Caco-2 (cell line): ENCODE results near the gene KLRF1. TPM values are rescaled to one million over a fixed set of nuclear protein-coding genes. Genes with fewer than 3 reads are reported as not detected.

ENCODE experiments used
- BruUV-seq: library from RNA; stranded (reverse); fragments of 400-500 nt; replicated peaks from 2 replicates; lab custom pipeline; 2021; lab: Mats Ljungman, UMichigan
- CTCF ChIA-PET: fragments of 300-600 bp; sonication (Branson Sonifier 250); formaldehyde crosslinking; loops from one replicate; lab custom pipeline; 2022; ENCODE audit warnings: antibody characterized with exemption; lab: Charles Lee
- POLR2A ChIA-PET: fragments of 300-600 bp; sonication (Branson Sonifier 250); formaldehyde crosslinking; loops from one replicate; lab custom pipeline; 2022; ENCODE audit warnings: antibody characterized with exemption; lab: Charles Lee
- DNase-seq, 2 experiments: peaks; one replicate each; pipeline versions ENCODE4 v3.0.0 to v3.0.0-alpha.2; 2020 to 2022
- H3K27me3 ChIP-seq: replicated peaks from 2 replicates; pipeline ENCODE4 v1.6.0; 2011; ENCODE audit warnings: low read length; ENCODE audit not compliant: control insufficient read depth, insufficient read depth
- H3K36me3 ChIP-seq: 2 replicates; pipeline ENCODE4 v1.5.1; 2011; ENCODE audit warnings: low read length; ENCODE audit not compliant: control insufficient read depth, insufficient read depth
- H3K4me1 ChIP-seq: fragments of 250-450 bp; sonication (Bioruptor Pico); 2 replicates; pipeline ENCODE4 v1.5.1; 2020; ENCODE audit warnings: mild to moderate bottlenecking
- H3K4me3 ChIP-seq: 2 replicates; pipeline ENCODE4 v1.5.1; 2011; ENCODE audit warnings: low read depth, mild to moderate bottlenecking, control low read depth, low read length
- H3K9me3 ChIP-seq: fragments of 250-450 bp; sonication (Bioruptor Pico); 2 replicates; pipeline ENCODE4 v1.5.1; 2020; ENCODE audit warnings: mild to moderate bottlenecking, moderate library complexity
- H3K27ac Mint-ChIP-seq: one replicate; pipeline ENCODE4 v1.8.0; 2022; ENCODE audit warnings: mixed read lengths; ENCODE audit not compliant: unreplicated experiment
- H3K27me3 Mint-ChIP-seq: one replicate; pipeline ENCODE4 v1.8.0; 2022; ENCODE audit warnings: mixed read lengths; ENCODE audit not compliant: insufficient read depth, unreplicated experiment
- H3K36me3 Mint-ChIP-seq: one replicate; pipeline ENCODE4 v1.8.0; 2022; ENCODE audit warnings: mild to moderate bottlenecking, mixed read lengths; ENCODE audit not compliant: insufficient read depth, unreplicated experiment
- H3K4me1 Mint-ChIP-seq: one replicate; pipeline ENCODE4 v1.8.0; 2022; ENCODE audit warnings: low read depth, mixed read lengths; ENCODE audit not compliant: unreplicated experiment
- H3K4me3 Mint-ChIP-seq: one replicate; pipeline ENCODE4 v1.8.0; 2022; ENCODE audit warnings: mild to moderate bottlenecking, moderate library complexity, mixed read lengths; ENCODE audit not compliant: unreplicated experiment
- H3K9me3 Mint-ChIP-seq: one replicate; pipeline ENCODE4 v1.8.0; 2022; ENCODE audit warnings: mixed read lengths; ENCODE audit not compliant: unreplicated experiment
- CTCF ChIP-seq, 2 experiments: fragments of 200-600 bp in 1 of 2; IDR thresholded peaks; 1 replicate in 1 of 2; 2 replicates in 1 of 2; pipeline versions ENCODE4 v1.5.1 to v1.8.0; 2011 to 2022; ENCODE audit warnings: antibody characterized with exemption in 1 of 2, control low read depth in 1 of 2, inconsistent platforms in 1 of 2, low read depth in 1 of 2, low read length in 1 of 2, mild to moderate bottlenecking in 1 of 2, moderate library complexity in 1 of 2; ENCODE audit not compliant: insufficient read depth in 1 of 2, severe bottlenecking in 1 of 2, unreplicated experiment in 1 of 2
- intact Hi-C: fragments of 100-400 bp; cut with micrococcal nuclease; formaldehyde crosslinking; loops from one replicate; pipeline ENCODE4 v1.10.0; 2022; ENCODE audit not compliant: unreplicated experiment
- total RNA-seq: library from RNA; stranded (reverse); gene quantifications from 2 replicates; pipeline ENCODE4 v1.2.3, GENCODE V29; 2022

The KLRF1 gene
- total RNA-seq, 1 experiment from 2014 or later, result not detected

DNA sequence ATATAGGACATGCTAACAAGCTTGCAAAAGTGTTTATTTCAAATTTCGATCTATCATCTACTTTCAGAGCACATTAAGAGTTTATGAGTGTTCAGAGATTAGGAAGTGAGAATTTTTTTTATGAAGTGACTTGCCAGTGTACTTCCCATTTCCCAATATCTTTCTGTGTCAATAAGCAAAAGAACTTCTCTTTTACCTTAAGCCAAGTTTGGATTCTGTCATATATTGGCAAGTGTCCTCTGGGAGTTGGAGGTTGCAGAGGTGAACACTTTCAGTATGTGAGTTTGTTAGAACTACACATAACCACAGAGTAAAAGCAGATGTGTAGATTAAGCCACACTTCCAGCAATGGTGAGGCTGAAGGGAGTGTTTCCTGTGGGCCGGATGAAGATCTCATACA, 16.6 kb upstream of the KLRF1 start:
- H3K27me3 ChIP-seq, result no peaks in the 10 kb centered on the region
- Mint-ChIP-seq H3K27ac (no peak overlapping the region), H3K4me1 (no peaks in the 10 kb centered on the region), H3K36me3 (no peaks in the 10 kb centered on the region), H3K27me3 (peaks cover 21% of the 10 kb centered on the region), H3K9me3 (no peaks in the 10 kb centered on the region), H3K4me3 (no peak overlapping the region)
- H3K4me1 ChIP-seq, result no peaks in the 10 kb centered on the region
- H3K4me3 ChIP-seq, result no peak overlapping the region
- ChIA-PET CTCF (interaction anchor here (0.6 kb wide), 1 partner anchor 68 kb away, joined by 3 read pairs; no protein-coding TSS in a partner anchor), POLR2A (no interaction called here)
- no peaks in the 10 kb centered on the region for H3K36me3 ChIP-seq
- DNase-seq, result no peak
- intact Hi-C loops, result no loop called here
- no peak for TF ChIP-seq CTCF (IDR thresholded peaks at IDR 0.05; ENCODE audit: insufficient read depth in 1 of 2, low read depth in 1 of 2, low read length in 1 of 2, severe bottlenecking in 1 of 2, unreplicated experiment in 1 of 2)
- no TSS peak for BruUV-seq
- H3K9me3 ChIP-seq, result no peaks in the 10 kb centered on the region

- Histone ChIP-seq H3K27me3 (no peaks in the 10 kb centered on the region), H3K9me3 (no peaks in the 10 kb centered on the region), H3K36me3 (no peaks in the 10 kb centered on the region), H3K4me1 (no peaks in the 10 kb centered on the region), H3K4me3 (no peak overlapping the region)
- no peak overlapping the region for H3K27ac Mint-ChIP-seq
- H3K9me3 Mint-ChIP-seq, result no peaks in the 10 kb centered on the region
- ChIA-PET CTCF (interaction anchor here (0.6 to 1.3 kb wide), 2 partner anchors 14 to 25 kb away, joined by 6 read pairs; no protein-coding TSS in a partner anchor), POLR2A (no interaction called here)
- no TSS peak for BruUV-seq
- no peak for DNase-seq
- H3K36me3 Mint-ChIP-seq, result no peaks in the 10 kb centered on the region
- TF ChIP-seq CTCF (IDR thresholded peaks at IDR 0.05; ENCODE audit: insufficient read depth in 1 of 2, low read depth in 1 of 2, low read length in 1 of 2, severe bottlenecking in 1 of 2, unreplicated experiment in 1 of 2), result no peak
- peaks cover 21% of the 10 kb centered on the region for H3K27me3 Mint-ChIP-seq
- no peaks in the 10 kb centered on the region for H3K4me1 Mint-ChIP-seq
- no peak overlapping the region for H3K4me3 Mint-ChIP-seq
- intact Hi-C loops, result no loop called here
Observed at GRCh38 chr12:9811621-9812020, 15.7 kb upstream of the KLRF1 start.

GRCh38 chr12:9813821-9814798, 13.2 kb upstream of the KLRF1 start:
- ChIA-PET POLR2A (no interaction called here), CTCF (interaction anchor here (0.5 to 1.2 kb wide), 3 partner anchors 16 to 560 kb away, joined by 3 to 8 read pairs (median 5); no protein-coding TSS in a partner anchor)
- H3K27ac Mint-ChIP-seq, result no peak overlapping the region
- no peaks in the 10 kb centered on the region for H3K9me3 Mint-ChIP-seq
- no peaks in the 10 kb centered on the region for H3K36me3 Mint-ChIP-seq
- no peaks in the 10 kb centered on the region for H3K4me1 Mint-ChIP-seq
- intact Hi-C loops, result loop anchor here (1.0 kb wide), 1 partner anchor 112 kb away; no protein-coding TSS in a partner anchor
- H3K27me3 Mint-ChIP-seq, result peaks cover 25% of the 10 kb centered on the region
- no peak overlapping the region for H3K4me3 Mint-ChIP-seq
- H3K4me3 ChIP-seq, result no peak overlapping the region
- H3K4me1 ChIP-seq, result no peaks in the 10 kb centered on the region
- no peaks in the 10 kb centered on the region for H3K36me3 ChIP-seq
- peak; percentile 74 to 85 for DNase-seq
- TF ChIP-seq CTCF (IDR thresholded peaks at IDR 0.05; ENCODE audit: insufficient read depth in 1 of 2, low read depth in 1 of 2, low read length in 1 of 2, severe bottlenecking in 1 of 2, unreplicated experiment in 1 of 2), result peak; percentile 81 to 92
- no peaks in the 10 kb centered on the region for H3K9me3 ChIP-seq
- no TSS peak for BruUV-seq
- H3K27me3 ChIP-seq, result no peaks in the 10 kb centered on the region
